ENCODE results near the gene TMPRSS5.

DNA sequence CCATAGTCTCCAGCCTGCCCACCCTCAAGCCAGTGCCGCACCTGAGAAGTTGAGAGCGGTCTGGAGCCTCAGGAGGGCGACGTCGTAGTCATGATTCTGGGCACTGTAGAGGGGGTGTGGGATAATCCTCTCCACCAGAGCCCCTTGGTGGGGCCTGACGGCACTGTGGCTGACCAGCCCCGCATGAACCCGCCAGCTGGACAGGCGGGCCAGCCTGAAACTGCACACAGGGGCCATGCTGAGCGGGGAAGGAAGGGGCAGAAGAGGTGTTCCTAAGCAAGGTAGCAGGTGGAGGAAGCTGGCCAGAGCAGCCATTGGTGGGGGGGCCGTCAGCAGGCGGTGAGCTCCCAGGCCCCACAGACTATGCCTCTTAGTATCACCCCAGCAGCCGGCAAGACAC lies 13.1 kb downstream of the TMPRSS5 start:
- TF ChIP-seq POLR2A (IDR thresholded peaks at IDR 0.05) (no peak), EP300 (IDR thresholded peaks at IDR 0.05) (no peak), POLR2AphosphoS5 (IDR thresholded peaks at IDR 0.05) (no peak)
- TF ChIP-seq, protein P1, sequence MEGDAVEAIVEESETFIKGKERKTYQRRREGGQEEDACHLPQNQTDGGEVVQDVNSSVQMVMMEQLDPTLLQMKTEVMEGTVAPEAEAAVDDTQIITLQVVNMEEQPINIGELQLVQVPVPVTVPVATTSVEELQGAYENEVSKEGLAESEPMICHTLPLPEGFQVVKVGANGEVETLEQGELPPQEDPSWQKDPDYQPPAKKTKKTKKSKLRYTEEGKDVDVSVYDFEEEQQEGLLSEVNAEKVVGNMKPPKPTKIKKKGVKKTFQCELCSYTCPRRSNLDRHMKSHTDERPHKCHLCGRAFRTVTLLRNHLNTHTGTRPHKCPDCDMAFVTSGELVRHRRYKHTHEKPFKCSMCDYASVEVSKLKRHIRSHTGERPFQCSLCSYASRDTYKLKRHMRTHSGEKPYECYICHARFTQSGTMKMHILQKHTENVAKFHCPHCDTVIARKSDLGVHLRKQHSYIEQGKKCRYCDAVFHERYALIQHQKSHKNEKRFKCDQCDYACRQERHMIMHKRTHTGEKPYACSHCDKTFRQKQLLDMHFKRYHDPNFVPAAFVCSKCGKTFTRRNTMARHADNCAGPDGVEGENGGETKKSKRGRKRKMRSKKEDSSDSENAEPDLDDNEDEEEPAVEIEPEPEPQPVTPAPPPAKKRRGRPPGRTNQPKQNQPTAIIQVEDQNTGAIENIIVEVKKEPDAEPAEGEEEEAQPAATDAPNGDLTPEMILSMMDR (IDR thresholded peaks at IDR 0.05), result no peak

Data from suprapubic skin (tissue), 4 donors.